ENCODE data around the gene ABCC9.
A peak's percentile ranks its signal among the peaks of the same experiment; 100 is the strongest.

Gene ABCC9

DNA sequence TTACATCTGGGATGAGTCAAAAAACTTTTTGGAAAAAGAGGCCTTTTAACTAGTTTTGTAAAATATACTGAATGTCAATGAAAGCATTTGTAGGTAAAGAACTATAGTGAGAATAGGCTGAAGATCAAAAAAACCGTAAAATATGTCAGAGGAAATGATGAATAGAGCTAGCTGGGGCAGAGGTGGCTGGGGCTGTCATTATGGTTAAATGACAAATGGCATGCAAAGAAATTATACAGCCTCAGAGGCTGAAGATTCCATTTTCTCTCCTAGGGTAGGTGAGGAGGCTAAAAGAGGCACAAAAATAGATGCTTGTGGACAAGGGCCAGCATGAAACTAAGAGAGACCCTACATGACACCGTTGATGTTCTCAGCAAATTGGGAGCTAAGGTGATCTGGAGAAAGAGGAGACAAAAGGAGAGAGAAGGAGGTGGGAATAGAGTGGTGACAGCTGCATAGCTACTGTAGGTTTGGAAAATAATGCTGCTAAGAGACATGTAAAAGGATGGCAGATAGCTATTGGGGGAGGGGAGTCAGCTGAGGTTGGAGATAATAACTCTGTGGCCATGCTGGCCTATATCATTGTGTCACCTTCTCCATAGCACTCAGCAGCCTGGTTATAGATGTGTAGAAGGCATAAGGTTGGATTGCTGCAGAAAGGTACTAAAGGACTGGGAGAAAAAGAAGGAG is 63.8 kb downstream of the ABCC9 start:
- DNase-seq (ENCODE audit: low read depth), result no peak

GRCh38 chr12:21865846-21866245 is 75.4 kb downstream of the ABCC9 start:
- no peak for DNase-seq (ENCODE audit: low read depth)

- DNase-seq (ENCODE audit: low read depth), result no peak
Observed at GRCh38 chr12:21860534-21860933, 80.7 kb downstream of the ABCC9 start.

- DNase-seq (ENCODE audit: low read depth), result no peak
Observed at GRCh38 chr12:21860128-21860527, 81.1 kb downstream of the ABCC9 start.

DNA sequence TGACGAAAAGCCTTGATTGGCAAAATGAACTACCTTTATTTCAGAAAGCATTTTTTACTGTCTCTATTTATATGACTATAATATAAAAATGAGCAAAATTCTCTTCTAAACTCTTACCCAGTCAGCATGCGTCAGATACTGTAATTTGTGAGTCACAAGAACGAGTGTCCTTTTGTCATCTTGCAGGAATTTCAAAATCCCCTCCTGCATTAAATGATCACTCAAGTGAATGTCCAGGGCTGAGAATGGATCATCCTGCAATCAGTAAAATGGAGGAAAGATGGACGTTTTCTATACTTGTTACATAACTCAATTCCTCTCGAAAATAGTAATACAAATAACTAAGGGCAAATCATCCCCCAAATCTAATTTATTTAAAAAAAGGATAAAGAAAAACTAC is 89.0 kb downstream of the ABCC9 start:
- peak; percentile 30 for DNase-seq (ENCODE audit: low read depth)

DNA sequence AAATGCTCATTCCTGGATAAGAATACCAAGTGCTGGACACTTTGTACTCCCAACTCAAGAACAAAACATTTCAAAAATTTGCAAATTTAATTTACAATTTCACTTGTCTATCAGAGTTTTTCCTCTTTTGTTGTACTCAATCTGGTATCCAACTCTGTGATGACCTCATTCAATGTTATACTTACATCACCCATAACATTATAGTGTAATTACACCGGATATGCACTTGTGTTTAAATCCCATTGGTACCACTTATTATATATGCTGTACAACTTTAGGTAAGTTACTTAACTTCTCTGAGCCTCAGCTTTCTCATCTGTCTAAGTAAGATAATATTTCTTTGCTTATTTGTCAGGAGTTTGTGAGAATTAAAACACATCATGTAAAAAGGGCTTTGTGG is 90.1 kb downstream of the ABCC9 start:
- DNase-seq (ENCODE audit: low read depth), result no peak

- no peak for DNase-seq (ENCODE audit: low read depth)
Observed at GRCh38 chr12:21850419-21850818, 90.8 kb downstream of the ABCC9 start.

- DNase-seq (ENCODE audit: low read depth), result no peak
Observed at GRCh38 chr12:21849878-21850277, 91.3 kb downstream of the ABCC9 start.

- DNase-seq (ENCODE audit: low read depth), result no peak
Observed at GRCh38 chr12:21848192-21848591, 93.0 kb downstream of the ABCC9 start.

- no peak for DNase-seq (ENCODE audit: low read depth)
Observed at GRCh38 chr12:21843795-21844194, 97.4 kb downstream of the ABCC9 start.

- no peak for DNase-seq (ENCODE audit: low read depth)
Observed at GRCh38 chr12:21839776-21840175, 101.5 kb downstream of the ABCC9 start.

DNA sequence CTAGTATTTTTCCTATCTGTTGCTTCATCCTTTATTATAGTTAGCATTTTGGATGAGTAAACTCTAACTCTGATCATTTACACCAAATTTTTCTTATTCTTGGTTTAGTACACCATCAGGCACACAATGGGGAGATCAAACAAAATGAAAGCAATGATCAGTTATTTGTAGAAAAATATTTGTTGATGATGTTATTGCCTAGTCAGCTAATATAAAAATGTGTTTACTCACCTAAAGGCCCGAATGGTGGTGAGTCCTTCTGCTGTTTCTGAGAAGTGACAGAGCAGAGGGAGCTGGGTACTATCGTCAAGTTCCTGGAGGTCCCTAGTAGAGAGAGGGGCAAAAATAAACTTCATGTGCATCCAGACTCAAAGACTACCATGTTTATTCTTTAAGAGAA is 103.4 kb downstream of the ABCC9 start:
- no peak for DNase-seq (ENCODE audit: low read depth)

GRCh38 chr12:21831791-21832344 is 109.4 kb downstream of the ABCC9 start:
- peak; percentile 67 for DNase-seq (ENCODE audit: low read depth)

DNA sequence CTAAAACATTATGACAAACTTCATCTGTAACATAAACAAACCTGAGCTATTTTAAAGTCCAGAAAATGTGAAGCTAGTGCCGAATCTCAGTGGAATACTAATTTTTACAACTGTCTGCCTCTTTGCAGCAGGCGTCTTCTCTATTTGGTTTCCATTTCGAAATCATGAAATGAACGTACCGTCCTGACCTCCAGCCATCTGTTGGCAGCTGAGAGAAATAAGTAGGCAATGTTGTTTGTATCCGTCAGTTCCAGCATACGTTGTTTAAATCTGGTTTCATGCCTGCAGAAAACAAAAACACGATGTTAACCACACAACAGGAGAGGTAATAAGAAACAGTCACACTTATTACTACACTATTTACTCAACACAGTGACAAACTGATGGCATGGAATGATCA is 112.4 kb downstream of the ABCC9 start:
- peak; percentile 27 for DNase-seq (ENCODE audit: low read depth)

DNA sequence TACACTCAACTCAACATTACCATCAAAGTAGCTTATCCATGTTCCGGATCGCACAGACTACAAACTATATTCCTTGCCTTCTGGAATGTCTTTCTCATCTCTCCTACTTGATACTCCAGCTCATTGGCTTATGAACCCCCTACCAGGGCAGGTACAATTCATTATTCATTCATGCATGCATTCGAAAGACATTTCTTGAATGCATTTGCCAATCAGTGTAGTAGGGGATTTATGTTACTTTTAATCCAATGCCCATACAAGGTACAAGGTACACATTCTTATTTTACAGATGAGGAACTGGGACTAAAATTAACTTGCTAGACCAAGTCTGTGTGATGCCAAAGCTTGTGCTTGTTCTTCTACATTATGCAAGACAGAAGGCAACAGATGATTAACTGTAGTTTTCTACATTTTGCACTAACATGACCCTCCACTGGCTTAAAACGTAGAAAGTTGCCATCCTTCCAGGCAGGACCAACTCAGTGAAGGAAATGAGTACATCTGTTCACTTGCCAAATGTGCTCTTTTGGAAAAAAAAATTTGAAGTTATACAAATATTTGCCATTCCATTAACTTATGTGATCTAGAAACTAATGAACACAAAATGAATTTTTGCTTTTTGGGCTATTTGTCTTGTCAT is 113.0 kb downstream of the ABCC9 start:
- peak; percentile 26 for DNase-seq (ENCODE audit: low read depth)

GRCh38 chr12:21827083-21827482 is 114.1 kb downstream of the ABCC9 start:
- DNase-seq (ENCODE audit: low read depth), result no peak

- DNase-seq (ENCODE audit: low read depth), result no peak
Observed at GRCh38 chr12:21826618-21826910, 114.7 kb downstream of the ABCC9 start.

DNA sequence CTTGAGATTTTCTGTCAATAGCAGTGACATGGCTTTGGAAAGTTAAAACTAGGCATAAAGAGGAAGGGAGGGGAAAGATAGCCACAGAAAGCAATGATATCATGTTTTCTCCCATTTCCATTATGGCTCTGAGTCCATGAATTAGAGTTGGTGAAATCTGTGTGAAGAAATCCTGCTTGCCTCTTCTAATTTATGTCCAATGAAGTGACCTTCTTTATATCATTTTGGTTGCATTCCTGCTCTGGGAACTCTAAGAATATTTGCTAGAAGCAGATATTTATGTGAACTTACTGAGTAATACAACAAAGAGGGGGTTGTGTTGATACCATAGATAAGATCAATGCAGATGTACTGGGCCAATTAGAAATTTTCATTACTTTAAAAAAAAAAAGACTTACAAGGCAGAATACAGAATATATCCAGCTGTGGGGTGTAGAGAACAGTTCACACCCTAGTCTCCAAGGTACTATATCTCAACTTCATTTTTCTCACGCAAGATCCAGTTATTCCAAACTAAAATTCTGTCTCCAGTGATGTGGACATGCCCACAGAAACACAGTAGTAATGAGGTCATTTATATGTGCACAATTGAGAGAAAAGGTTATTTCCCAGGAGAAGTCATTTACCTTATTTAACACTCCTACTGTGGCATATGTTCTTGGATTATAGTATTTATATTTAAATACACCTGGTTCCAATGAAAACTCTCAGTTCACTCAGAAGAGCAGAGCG is 115.2 kb downstream of the ABCC9 start:
- DNase-seq (ENCODE audit: low read depth), result no peak

- DNase-seq (ENCODE audit: low read depth), result no peak
Observed at GRCh38 chr12:21823581-21823980, 117.6 kb downstream of the ABCC9 start.

- no peak for DNase-seq (ENCODE audit: low read depth)
Observed at GRCh38 chr12:21819678-21820077, 121.5 kb downstream of the ABCC9 start.

GRCh38 chr12:21819236-21819635 is 122.0 kb downstream of the ABCC9 start:
- no peak for DNase-seq (ENCODE audit: low read depth)

DNA sequence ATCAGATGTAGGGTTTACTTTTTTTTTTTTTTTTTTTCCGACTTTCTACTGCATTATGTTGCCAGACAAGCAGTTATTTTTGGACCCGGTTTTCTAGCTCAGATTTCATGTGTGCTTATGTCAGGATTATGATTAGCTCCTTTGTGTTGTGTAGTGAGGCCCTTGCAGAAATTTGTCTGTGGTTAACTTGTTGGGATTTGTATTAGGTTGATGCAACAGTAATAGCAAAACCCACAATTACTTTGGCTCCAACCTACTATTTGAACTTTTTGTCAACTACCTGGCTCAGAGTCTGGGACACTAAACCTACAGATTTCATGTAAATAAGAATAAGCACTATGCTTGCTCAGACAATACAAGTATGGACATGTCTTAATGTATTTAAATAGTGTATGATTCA is 122.6 kb downstream of the ABCC9 start:
- peak; percentile 57 for DNase-seq (ENCODE audit: low read depth)
